ENCODE data around the gene TCERG1L. TPM values are rescaled to one million over a fixed set of nuclear protein-coding genes. Genes with fewer than 3 reads are reported as not detected.

Gene TCERG1L
- total and polyA plus RNA-seq, 8 donors = 0.18 TPM; not detected in 7

- Histone ChIP-seq H3K4me1 (no peaks in the 10 kb centered on the region), H3K27me3 (peaks cover 0 to 27% (median 2%) of the 10 kb centered on the region in 3 donors), H3K9me3 (no peaks in the 10 kb centered on the region), H3K36me3 (no peaks in the 10 kb centered on the region), H3K4me3 (no peak overlapping the region), H3K27ac (no peak overlapping the region)
- no peak for TF ChIP-seq EP300 (IDR thresholded peaks at IDR 0.05)
- TF ChIP-seq POLR2AphosphoS5 (IDR thresholded peaks at IDR 0.05) = no peak
- no peak for TF ChIP-seq POLR2A (IDR thresholded peaks at IDR 0.05)
- TF ChIP-seq CTCF (IDR thresholded peaks at IDR 0.05) = no peak
- no peak for DNase-seq
- 83 to 94% (median 91%) methylated on average over 13 to 16 of the region's 16 CpGs for WGBS, 5 donors
- intact Hi-C loops (cut with DNase I; ENCODE audit: low total_unique reads) = no loop called here
These were observed 88.5 kb downstream of the TCERG1L start for GRCh38 chr10:131222986-131223385.

- peaks cover 0 to 27% (median 2%) of the 10 kb centered on the region in 3 donors for H3K27me3 ChIP-seq
- H3K27ac ChIP-seq = no peak overlapping the region
- H3K4me1 ChIP-seq = no peaks in the 10 kb centered on the region
- no peak overlapping the region for H3K4me3 ChIP-seq
- intact Hi-C loops (cut with DNase I; ENCODE audit: low total_unique reads) = no loop called here
- no peak for DNase-seq
- H3K36me3 ChIP-seq = no peaks in the 10 kb centered on the region
- 76 to 88% (median 83%) methylated on average over 21 to 23 of the region's 23 CpGs for WGBS, 5 donors
- TF ChIP-seq POLR2A (IDR thresholded peaks at IDR 0.05) (no peak), EP300 (IDR thresholded peaks at IDR 0.05) (no peak), CTCF (IDR thresholded peaks at IDR 0.05) (no peak), POLR2AphosphoS5 (IDR thresholded peaks at IDR 0.05) (no peak)
- no peaks in the 10 kb centered on the region for H3K9me3 ChIP-seq
These were observed 89.8 kb downstream of the TCERG1L start for GRCh38 chr10:131221632-131222277.

GRCh38 chr10:131220601-131221171 lies 90.8 kb downstream of the TCERG1L start:
- peaks cover 0 to 31% (median 2%) of the 10 kb centered on the region in 3 donors for H3K27me3 ChIP-seq
- 73 to 83% (median 80%) methylated on average over 11 of the region's 11 CpGs; no CpG with 5 or more reads in 1 of the 5 donors for WGBS, 5 donors
- no peaks in the 10 kb centered on the region for H3K4me1 ChIP-seq
- no peaks in the 10 kb centered on the region for H3K36me3 ChIP-seq
- H3K9me3 ChIP-seq = no peaks in the 10 kb centered on the region
- DNase-seq = no peak
- H3K27ac ChIP-seq = no peak overlapping the region
- intact Hi-C loops (cut with DNase I; ENCODE audit: low total_unique reads) = no loop called here
- TF ChIP-seq EP300 (IDR thresholded peaks at IDR 0.05) (no peak), POLR2A (IDR thresholded peaks at IDR 0.05) (no peak), POLR2AphosphoS5 (IDR thresholded peaks at IDR 0.05) (no peak), CTCF (IDR thresholded peaks at IDR 0.05) (no peak)
- H3K4me3 ChIP-seq = no peak overlapping the region

- no peak for TF ChIP-seq EP300 (IDR thresholded peaks at IDR 0.05)
- no peak for TF ChIP-seq POLR2AphosphoS5 (IDR thresholded peaks at IDR 0.05)
- TF ChIP-seq CTCF (IDR thresholded peaks at IDR 0.05) = no peak
- TF ChIP-seq POLR2A (IDR thresholded peaks at IDR 0.05) = no peak
- intact Hi-C loops (cut with DNase I; ENCODE audit: low total_unique reads) = no loop called here
- peaks cover 0 to 34% (median 2%) of the 10 kb centered on the region in 3 donors for H3K27me3 ChIP-seq
- WGBS, 5 donors = 78 to 89% (median 85%) methylated on average over 15 of the region's 15 CpGs
- no peaks in the 10 kb centered on the region for H3K4me1 ChIP-seq
- no peak overlapping the region for H3K4me3 ChIP-seq
- DNase-seq = no peak
- no peak overlapping the region for H3K27ac ChIP-seq
- H3K36me3 ChIP-seq = no peaks in the 10 kb centered on the region
- no peaks in the 10 kb centered on the region for H3K9me3 ChIP-seq
These were observed 91.5 kb downstream of the TCERG1L start for GRCh38 chr10:131219955-131220489.

Measured in stomach (tissue), 9 donors.